Measurements from ENCODE around the gene SCAMP1.
A peak's percentile ranks its signal among the peaks of the same experiment; 100 is the strongest.
"Not testable (repeated sequence)": the region's sequence is repeated elsewhere in the genome, so short reads cannot be mapped to it uniquely, and the experiment has no call there.

Gene SCAMP1

GRCh38 chr5:78433972-78434371 lies 73.6 kb downstream of the SCAMP1 start:
- no peak for DNase-seq

DNA sequence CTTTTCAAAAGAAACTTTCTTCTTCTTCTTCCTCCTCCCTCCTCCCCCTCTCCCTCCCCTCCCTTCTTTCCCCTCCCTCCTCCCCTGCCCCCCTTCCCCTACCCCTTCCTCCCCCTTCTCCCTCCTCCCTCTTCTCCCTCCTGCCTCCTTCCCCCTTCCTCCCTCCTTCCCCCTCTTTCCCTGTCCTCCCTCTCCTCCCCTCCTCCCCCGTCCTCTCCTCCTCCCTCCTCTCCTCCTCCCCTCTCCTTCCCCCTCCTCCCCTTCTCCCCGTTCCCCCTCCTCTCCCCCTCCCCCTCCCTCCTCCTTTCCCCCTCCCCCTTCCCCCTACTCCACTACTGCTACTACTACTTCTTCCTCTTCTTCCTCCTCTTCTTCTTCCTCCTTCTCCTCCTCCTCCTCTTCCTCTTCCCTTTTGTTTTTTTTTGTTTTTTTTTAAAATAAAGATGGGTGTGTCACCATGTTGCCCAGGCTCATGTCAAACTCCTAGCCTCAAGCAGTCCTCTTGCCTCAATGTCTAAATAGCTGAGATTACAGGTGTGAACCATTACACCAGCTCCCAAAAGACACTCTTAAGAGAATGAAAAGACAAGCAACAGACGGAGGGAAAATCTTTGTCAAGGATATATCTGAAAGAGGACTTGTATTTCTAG lies 87.5 kb downstream of the SCAMP1 start:
- no peak for DNase-seq

GRCh38 chr5:78449103-78449502 lies 88.7 kb downstream of the SCAMP1 start:
- no peak for DNase-seq

- not testable (repeated sequence) for DNase-seq
Measured at GRCh38 chr5:78457507-78457906, 97.1 kb downstream of the SCAMP1 start.

DNA sequence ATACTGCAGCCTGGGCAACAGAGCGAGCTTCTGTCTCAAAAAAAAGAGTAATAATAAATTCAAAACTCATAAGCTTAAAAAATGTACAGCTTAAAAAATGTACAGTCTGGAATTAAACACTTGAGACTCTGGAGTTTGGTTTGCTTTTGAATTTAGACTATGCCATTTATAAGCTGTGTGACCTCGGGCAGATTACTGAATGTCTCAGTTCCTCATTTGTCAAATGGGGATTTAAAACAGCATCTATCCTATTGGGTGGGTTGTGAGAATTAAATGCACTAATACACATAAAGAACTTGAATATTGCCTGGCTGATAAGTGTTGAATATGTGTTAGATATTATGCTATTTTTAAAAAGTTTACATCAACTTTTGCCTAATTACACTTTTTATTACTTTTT lies 98.4 kb downstream of the SCAMP1 start:
- no peak for DNase-seq

GRCh38 chr5:78467140-78467539 lies 106.7 kb downstream of the SCAMP1 start:
- no peak for DNase-seq

- DNase-seq: no peak
Measured at GRCh38 chr5:78467752-78468357, 107.4 kb downstream of the SCAMP1 start.

DNA sequence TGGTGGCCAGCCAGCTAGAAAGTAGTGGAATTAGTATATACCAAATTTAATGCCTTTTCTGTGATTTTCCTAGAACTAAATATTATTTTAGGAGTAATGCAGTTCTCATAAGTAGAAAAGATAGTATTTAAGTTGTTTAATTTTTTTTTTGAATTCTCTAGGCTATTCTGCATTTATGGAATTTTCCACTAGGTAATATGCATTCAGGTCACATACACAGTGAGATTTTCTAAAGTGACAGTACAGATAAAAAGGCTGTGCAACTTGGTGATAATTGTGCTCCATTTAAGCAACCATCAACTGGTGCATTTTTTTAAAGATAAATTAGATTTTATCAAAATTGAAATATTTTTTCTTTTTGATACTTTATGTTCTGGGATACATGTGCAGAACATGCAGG lies 111.5 kb downstream of the SCAMP1 start:
- no peak for DNase-seq

- no peak for DNase-seq
Measured at GRCh38 chr5:78472469-78473106, 112.2 kb downstream of the SCAMP1 start.

DNA sequence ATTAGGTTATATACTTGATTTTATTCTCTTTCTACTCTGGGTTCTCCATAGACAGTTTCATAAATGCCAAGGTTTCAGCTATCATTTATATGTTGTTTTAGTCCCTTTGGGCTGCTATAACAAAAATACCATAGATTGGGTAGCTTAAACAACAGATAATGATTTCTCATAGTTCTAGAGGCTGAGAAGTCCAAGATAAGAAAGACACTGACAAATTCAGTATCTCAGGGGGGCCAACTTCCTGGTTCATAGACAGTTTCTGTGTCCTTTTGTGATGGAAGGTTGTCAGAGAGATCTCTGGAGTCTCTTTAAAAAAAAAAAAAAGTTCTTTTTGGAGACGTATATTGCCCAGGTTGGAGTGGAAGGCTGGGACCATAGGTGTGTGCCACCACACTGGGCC lies 113.3 kb downstream of the SCAMP1 start:
- no peak for DNase-seq

- DNase-seq: no peak
Measured at GRCh38 chr5:78475370-78475769, 115.0 kb downstream of the SCAMP1 start.

DNA sequence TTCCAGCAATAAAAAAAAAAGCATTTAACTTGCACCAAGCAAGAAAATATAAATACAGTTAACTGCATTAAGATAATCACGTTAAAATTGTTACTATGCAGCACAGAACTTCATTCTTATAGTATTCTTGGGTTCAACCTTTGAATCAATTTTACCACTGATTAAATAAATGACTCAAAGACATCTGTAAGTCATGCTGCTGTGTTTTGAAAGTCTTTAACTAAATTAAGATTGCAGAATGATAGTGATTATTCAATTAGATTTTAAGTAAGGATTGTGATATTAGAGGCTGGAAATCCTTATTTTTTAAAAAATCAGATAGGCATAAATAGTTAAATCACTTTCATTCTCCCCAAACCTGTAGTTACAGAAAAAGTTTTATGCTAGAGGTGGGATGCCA lies 116.4 kb downstream of the SCAMP1 start:
- DNase-seq: no peak

GRCh38 chr5:78482948-78483347 lies 122.5 kb downstream of the SCAMP1 start:
- no peak for DNase-seq

GRCh38 chr5:78483809-78484521 lies 123.5 kb downstream of the SCAMP1 start:
- no peak for DNase-seq

GRCh38 chr5:78486218-78486617 lies 125.8 kb downstream of the SCAMP1 start:
- no peak for DNase-seq

- DNase-seq: no peak
Measured at GRCh38 chr5:78487846-78488245, 127.4 kb downstream of the SCAMP1 start.

GRCh38 chr5:78490709-78491485 lies 130.5 kb downstream of the SCAMP1 start:
- DNase-seq: no peak

DNA sequence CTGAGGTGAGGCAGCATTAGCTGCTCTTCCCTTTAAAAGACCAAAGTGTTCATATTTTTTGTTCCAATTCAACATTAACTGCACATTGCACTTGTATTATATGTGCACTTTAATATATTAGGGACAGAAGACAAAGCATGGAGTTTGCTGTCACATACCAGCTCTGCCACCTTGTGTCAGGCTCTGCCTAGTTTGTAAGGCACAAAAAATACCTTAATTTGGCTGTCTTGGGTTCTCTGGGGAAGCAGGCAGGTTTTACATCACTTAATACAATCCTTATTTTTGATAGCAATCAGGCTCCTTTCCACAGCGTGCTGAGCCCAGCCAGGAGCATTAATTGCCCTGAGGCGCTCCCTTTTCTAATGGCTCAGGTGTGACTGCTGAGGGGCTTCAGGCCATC lies 131.8 kb downstream of the SCAMP1 start:
- no peak for DNase-seq

DNA sequence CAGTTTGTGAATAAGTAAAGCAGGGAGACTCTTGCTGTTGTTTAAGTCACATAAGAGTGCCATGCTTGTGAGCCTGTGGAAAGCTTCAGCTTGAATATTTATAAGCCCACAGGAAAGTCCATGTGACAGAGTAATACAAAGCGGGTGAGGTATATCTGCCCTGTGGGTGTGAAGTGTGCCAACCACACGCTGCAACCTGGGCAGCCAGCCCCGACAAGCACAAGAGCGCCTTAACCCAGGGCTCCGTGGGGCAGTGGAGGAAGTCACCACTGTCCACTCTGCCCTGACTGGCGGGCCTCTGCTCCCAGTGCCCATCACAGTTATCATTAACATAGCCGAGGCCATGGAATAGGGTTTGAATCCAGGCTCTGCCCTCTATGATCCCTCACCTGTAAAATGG lies 132.2 kb downstream of the SCAMP1 start:
- DNase-seq: no peak

GRCh38 chr5:78495800-78496199 lies 135.4 kb downstream of the SCAMP1 start:
- DNase-seq: no peak

DNA sequence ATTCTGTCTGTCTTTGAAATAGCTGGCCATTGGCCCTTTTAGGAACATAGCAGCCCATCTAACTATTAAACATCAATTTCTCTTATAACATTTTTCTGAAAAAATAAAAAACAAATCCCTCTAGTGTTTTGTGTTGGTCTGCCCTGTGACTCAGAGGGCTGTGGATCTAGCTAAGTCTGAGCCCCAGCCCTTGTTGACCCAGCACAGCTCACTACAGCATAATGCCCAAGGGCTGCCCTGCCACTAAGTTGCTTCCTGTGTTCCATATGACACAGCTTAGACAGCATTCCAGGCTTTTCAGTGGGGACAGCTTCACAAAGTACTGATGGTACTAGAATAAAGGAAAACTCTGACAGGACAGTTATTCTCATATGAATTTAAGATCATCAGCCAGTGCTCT lies 136.0 kb downstream of the SCAMP1 start:
- DNase-seq: no peak

DNA sequence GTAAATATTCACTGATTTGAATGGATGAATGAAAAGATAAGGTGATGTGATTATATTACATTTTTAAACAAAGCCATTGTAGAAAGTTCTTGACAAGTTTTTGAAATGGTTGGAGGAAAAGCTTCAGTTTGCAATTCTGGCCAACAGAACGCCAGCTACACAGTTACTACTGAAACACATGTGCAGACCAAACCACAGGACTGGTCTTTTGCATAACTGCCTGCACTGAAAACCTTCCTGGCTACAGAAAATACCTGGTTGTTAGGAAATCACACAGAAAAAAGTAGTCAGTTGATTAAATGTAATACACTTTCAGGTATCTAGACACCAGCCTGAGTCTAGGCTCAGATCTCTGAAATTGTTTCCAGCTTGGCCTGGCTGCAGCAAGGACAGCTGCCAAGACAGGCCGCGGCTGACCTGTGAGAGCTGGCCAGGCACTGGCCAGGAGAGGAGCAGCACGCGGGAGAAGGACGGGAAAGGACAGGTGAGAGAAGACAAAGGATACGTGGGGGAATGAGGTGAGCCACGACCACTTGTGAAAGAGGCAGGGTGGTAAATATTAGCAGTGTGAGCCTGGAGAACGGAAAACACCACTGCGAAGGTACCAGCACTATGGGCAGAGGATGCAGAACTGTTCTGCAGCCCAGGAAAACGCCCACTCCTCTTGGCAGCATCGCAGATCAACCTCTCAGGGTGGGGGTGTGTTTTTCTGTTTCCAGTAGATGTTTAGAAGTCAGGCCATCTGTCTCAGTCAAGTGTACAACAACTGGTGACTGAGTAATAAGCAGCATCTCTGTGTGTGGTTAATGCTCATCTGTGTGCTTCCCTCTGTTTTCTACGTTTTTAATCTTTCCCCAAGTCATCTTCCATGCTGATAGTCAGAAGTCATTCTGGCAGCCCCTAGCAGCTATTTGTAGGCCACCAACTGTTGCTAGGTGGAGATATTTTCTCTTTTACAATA lies 137.4 kb downstream of the SCAMP1 start:
- DNase-seq: peak; percentile 89

Data from DMS 273 treated with DMSO at 0.1 percent for 48 hours (cell line).